Neuronal stem cell (in vitro differentiated cells): ENCODE data around the gene ACYP2.

ENCODE experiments used
- DNase-seq: peaks from one replicate; pipeline ENCODE4 v3.0.0-alpha.2; 2013; ENCODE audit warnings: low spot score
- H2AFZ ChIP-seq: one replicate; pipeline ENCODE4 v1.6.1; 2013; ENCODE audit warnings: mild to moderate bottlenecking, low read length, inconsistent platforms
- H2AK5ac ChIP-seq: 2 replicates; pipeline ENCODE4 v1.6.1; 2013; ENCODE audit warnings: low read depth, mild to moderate bottlenecking, inconsistent platforms, low read length, moderate library complexity, mixed read lengths
- H2BK120ac ChIP-seq: 2 replicates; pipeline ENCODE4 v1.6.1; 2013; ENCODE audit warnings: low read depth, mild to moderate bottlenecking, inconsistent platforms, low read length, moderate library complexity, mixed read lengths
- H2BK12ac ChIP-seq: one replicate; pipeline ENCODE4 v1.6.1; 2013; ENCODE audit warnings: low read length, inconsistent platforms
- H2BK15ac ChIP-seq: 2 replicates; pipeline ENCODE4 v1.6.1; 2013; ENCODE audit warnings: mild to moderate bottlenecking, low read length, inconsistent platforms, mixed read lengths
- H2BK5ac ChIP-seq: one replicate; pipeline ENCODE4 v1.6.1; 2013; ENCODE audit warnings: inconsistent platforms, mild to moderate bottlenecking, low read length, moderate library complexity
- H3K14ac ChIP-seq: one replicate; pipeline ENCODE4 v1.6.1; 2013; ENCODE audit warnings: low read length, inconsistent platforms
- H3K18ac ChIP-seq: 2 replicates; pipeline ENCODE4 v1.6.1; 2013; ENCODE audit warnings: low read length, inconsistent platforms
- H3K23ac ChIP-seq: 2 replicates; pipeline ENCODE4 v1.6.1; 2013; ENCODE audit warnings: low read depth, mild to moderate bottlenecking, mixed read lengths, low read length, inconsistent platforms; ENCODE audit not compliant: poor library complexity
- H3K27ac ChIP-seq: replicated peaks from 3 replicates; pipeline ENCODE4 v1.5.1; 2013; ENCODE audit warnings: low read length, inconsistent platforms
- H3K27me3 ChIP-seq, 3 experiments: 2 replicates each; pipeline ENCODE4 v1.6.1; 2013; ENCODE audit warnings: low read length in 3 of 3, mild to moderate bottlenecking in 2 of 3, inconsistent platforms in 1 of 3, low read depth in 1 of 3, mixed read lengths in 1 of 3, moderate library complexity in 1 of 3; ENCODE audit not compliant: control insufficient read depth in 3 of 3, insufficient read depth in 3 of 3
- H3K36me3 ChIP-seq, 2 donors: replicated peaks in 1 of 2; 2 replicates each; pipeline ENCODE4 v1.6.1; 2013; ENCODE audit warnings: low read length in 2 of 2; ENCODE audit not compliant: control insufficient read depth in 2 of 2, insufficient read depth in 2 of 2
- H3K4ac ChIP-seq: 2 replicates; pipeline ENCODE4 v1.6.1; 2013; ENCODE audit warnings: inconsistent platforms, mild to moderate bottlenecking, low read length, moderate library complexity
- H3K4me1 ChIP-seq, 2 donors: 1 replicate in 1 of 2; 2 replicates in 1 of 2; pipeline ENCODE4 v1.6.1; 2013; ENCODE audit warnings: low read length in 2 of 2, low read depth in 1 of 2; ENCODE audit not compliant: control insufficient read depth in 2 of 2, insufficient read depth in 1 of 2
- H3K4me2 ChIP-seq: one replicate; pipeline ENCODE4 v1.6.1; 2013; ENCODE audit warnings: mild to moderate bottlenecking, low read length, inconsistent platforms; ENCODE audit not compliant: insufficient read depth, poor library complexity, severe bottlenecking
- H3K4me3 ChIP-seq, 2 donors: 2 replicates each; pipeline ENCODE4 v1.5.1; 2013; ENCODE audit warnings: low read length in 2 of 2, mild to moderate bottlenecking in 2 of 2, inconsistent platforms in 1 of 2, moderate library complexity in 1 of 2
- H3K79me1 ChIP-seq: one replicate; pipeline ENCODE4 v1.6.1; 2013; ENCODE audit warnings: low read depth, mild to moderate bottlenecking, inconsistent platforms, low read length, moderate library complexity
- H3K9ac ChIP-seq: one replicate; pipeline ENCODE4 v1.6.1; 2013; ENCODE audit warnings: mild to moderate bottlenecking, low read depth, low read length, inconsistent platforms; ENCODE audit not compliant: poor library complexity
- H3K9me3 ChIP-seq, 2 donors: replicated peaks in 1 of 2; 2 replicates each; pipeline versions ENCODE3 to v1.6.1; 2013; ENCODE audit warnings: low read length in 2 of 2, mild to moderate bottlenecking in 2 of 2, inconsistent platforms in 1 of 2, low read depth in 1 of 2, mixed read lengths in 1 of 2, moderate library complexity in 1 of 2; ENCODE audit not compliant: control insufficient read depth in 2 of 2, insufficient read depth in 1 of 2
- H4K8ac ChIP-seq: one replicate; pipeline ENCODE4 v1.6.1; 2013; ENCODE audit warnings: low read depth, mild to moderate bottlenecking, inconsistent platforms, low read length, moderate library complexity
- H4K91ac ChIP-seq: one replicate; pipeline ENCODE4 v1.6.1; 2013; ENCODE audit warnings: low read length, low read depth, mild to moderate bottlenecking, inconsistent platforms; ENCODE audit not compliant: poor library complexity
- WGBS, 2 donors: extraction: QIAGEN DNeasy Blood & Tissue Kit; methylation state at CpG; one replicate each; pipeline ENCODE4 v1.1.7; 2013; ENCODE audit warnings: missing lambda C conversion rate in 2 of 2, mixed read lengths in 1 of 2; ENCODE audit not compliant: insufficient read length in 2 of 2, insufficient replicate concordance in 1 of 2; ENCODE audit errors: extremely low coverage in 2 of 2; 5-methylcytosine and 5-hydroxymethylcytosine counted together

Gene ACYP2

DNA sequence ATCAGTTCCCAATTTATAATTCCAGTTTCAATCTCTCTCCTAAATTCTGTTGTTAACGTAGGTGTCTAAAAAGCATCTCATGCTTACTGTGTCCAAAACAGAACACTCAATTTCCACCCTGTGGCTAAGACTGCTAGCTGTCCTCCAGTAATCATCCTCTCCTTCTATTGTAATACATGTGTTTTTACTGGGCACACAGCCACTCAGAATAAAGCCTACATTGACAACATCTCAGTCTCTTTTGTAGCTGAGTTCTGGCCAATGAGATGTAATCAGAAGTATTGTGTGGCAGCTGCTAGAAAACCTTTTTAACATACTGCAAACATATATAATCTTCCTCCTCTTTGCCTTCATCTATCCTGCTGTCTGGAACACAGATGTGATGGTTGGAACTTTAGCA, 170.0 kb downstream of the ACYP2 start:
- H3K23ac ChIP-seq: no peak overlapping the region
- no peak overlapping the region for H3K4ac ChIP-seq
- DNase-seq: no peak
- H2AK5ac ChIP-seq: no peak overlapping the region
- H2BK120ac ChIP-seq: no peak overlapping the region
- no peaks in the 10 kb centered on the region for H3K27me3 ChIP-seq
- no peak overlapping the region for H4K91ac ChIP-seq
- no peak overlapping the region for H2BK15ac ChIP-seq
- H2AFZ ChIP-seq: no peak overlapping the region
- no peak overlapping the region for H3K14ac ChIP-seq
- H3K4me1 ChIP-seq: no peaks in the 10 kb centered on the region
- no peak overlapping the region for H3K27ac ChIP-seq
- no peak overlapping the region for H2BK12ac ChIP-seq
- H3K9ac ChIP-seq: no peak overlapping the region
- H4K8ac ChIP-seq: no peak overlapping the region
- no peak overlapping the region for H3K4me3 ChIP-seq
- no peak overlapping the region for H2BK5ac ChIP-seq
- no peaks in the 10 kb centered on the region for H3K79me1 ChIP-seq
- H3K9me3 ChIP-seq: no peaks in the 10 kb centered on the region
- H3K18ac ChIP-seq: no peak overlapping the region
- no peaks in the 10 kb centered on the region for H3K36me3 ChIP-seq
- H3K4me2 ChIP-seq: no peak overlapping the region
- no CpG with 5 or more reads among the region's 1 CpG for WGBS, 2 donors

DNA sequence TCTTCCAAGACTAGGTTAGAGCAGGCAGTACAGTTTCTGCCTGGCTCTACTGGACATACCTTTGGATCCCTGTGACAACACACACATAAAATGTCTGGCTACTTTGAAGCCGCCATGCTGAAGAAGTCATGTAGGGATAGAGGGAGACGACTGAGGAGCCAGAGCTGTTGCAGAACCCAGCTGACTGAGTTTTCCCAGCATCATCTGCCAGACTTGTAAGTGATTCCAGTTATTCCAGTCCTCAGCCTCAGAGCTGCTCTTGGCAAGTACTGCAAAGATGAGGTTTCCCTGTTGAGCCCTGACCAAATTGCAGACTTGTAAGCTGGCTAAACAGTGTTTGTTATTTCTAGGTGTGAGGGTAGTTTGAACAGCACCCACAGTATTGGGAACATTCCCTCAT, 172.1 kb downstream of the ACYP2 start:
- DNase-seq: no peak
- no peaks in the 10 kb centered on the region for H3K36me3 ChIP-seq
- H4K8ac ChIP-seq: no peak overlapping the region
- no peak overlapping the region for H3K14ac ChIP-seq
- no peak overlapping the region for H2BK5ac ChIP-seq
- H3K79me1 ChIP-seq: no peaks in the 10 kb centered on the region
- H3K18ac ChIP-seq: no peak overlapping the region
- no peak overlapping the region for H3K4me2 ChIP-seq
- H2BK120ac ChIP-seq: no peak overlapping the region
- H3K9ac ChIP-seq: no peak overlapping the region
- H3K4me3 ChIP-seq: no peak overlapping the region
- H3K9me3 ChIP-seq: no peaks in the 10 kb centered on the region
- no peak overlapping the region for H2AFZ ChIP-seq
- H3K4ac ChIP-seq: no peak overlapping the region
- no peaks in the 10 kb centered on the region for H3K27me3 ChIP-seq
- H2BK15ac ChIP-seq: no peak overlapping the region
- no peak overlapping the region for H2AK5ac ChIP-seq
- H3K23ac ChIP-seq: no peak overlapping the region
- no peak overlapping the region for H4K91ac ChIP-seq
- no peaks in the 10 kb centered on the region for H3K4me1 ChIP-seq
- H2BK12ac ChIP-seq: no peak overlapping the region
- WGBS, 2 donors: no CpG with 5 or more reads among the region's 2 CpGs
- no peak overlapping the region for H3K27ac ChIP-seq

DNA sequence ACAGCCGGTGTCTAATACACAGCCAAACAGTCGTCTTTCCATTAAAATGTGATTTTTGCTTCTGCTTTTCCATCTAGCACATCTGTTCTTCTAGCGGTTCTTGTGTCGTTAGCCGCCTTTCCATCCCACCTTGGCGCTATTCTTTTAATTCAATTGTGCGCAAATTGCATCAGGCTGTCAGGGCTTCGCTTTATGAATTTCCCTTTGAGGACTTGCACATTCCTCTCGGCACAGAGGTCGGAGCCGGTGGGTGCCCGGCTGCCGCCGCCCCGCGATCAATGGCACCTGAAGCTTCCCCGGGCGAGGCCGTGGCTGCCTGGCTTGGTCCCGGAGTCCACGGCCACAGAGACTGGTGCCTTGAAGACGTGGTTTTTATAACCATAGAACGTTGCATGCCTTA, 174.5 kb downstream of the ACYP2 start:
- WGBS, 2 donors: no CpG with 5 or more reads among the region's 23 CpGs
- no peak for DNase-seq
- Histone ChIP-seq H3K4me2 (no peak overlapping the region), H3K4ac (no peak overlapping the region), H3K9ac (no peak overlapping the region), H3K27me3 (no peaks in the 10 kb centered on the region), H2AFZ (no peak overlapping the region), H2BK5ac (no peak overlapping the region), H3K4me1 (no peaks in the 10 kb centered on the region), H3K79me1 (no peaks in the 10 kb centered on the region), H3K36me3 (no peaks in the 10 kb centered on the region), H3K4me3 (no peak overlapping the region), H3K9me3 (no peaks in the 10 kb centered on the region), H3K23ac (no peak overlapping the region), H4K8ac (no peak overlapping the region), H2BK120ac (no peak overlapping the region), H2BK12ac (no peak overlapping the region), H3K14ac (no peak overlapping the region), H4K91ac (no peak overlapping the region), H2BK15ac (no peak overlapping the region), H2AK5ac (no peak overlapping the region), H3K18ac (no peak overlapping the region), H3K27ac (no peak overlapping the region)

DNA sequence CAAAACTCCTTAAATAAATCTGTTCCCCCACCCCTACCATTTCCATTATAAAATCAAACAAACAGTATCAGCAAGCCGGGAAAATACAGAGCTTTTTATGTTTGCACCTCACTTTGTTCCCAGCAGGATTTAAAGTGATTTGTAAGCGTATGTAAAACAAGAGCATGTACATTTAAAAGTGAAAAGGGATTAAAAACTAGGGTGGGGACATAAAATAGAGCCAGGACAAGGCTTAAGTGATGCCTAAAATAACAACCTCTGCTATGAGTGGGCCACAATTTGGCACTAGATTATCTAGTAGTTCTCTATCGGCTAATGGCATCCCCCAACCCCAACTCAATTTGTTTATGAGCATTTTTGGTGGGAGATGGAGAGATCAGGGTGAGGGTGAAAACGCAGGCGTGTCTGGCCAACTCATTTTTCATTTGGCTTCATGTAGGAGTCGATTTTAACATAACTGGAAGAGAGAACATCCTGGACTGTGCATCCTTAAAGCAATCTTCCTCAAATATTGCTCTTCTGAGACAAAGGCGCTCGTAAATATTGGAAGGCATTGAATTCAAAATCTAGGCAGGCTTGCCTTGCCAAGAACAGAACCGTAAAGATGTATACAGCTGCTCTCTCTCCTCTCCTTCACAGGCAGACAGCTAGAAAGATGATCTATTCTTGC, 175.1 kb downstream of the ACYP2 start:
- Histone ChIP-seq H3K4ac (no peak overlapping the region), H3K18ac (no peak overlapping the region), H3K4me1 (no peaks in the 10 kb centered on the region), H2AK5ac (no peak overlapping the region), H3K14ac (no peak overlapping the region), H2BK120ac (no peak overlapping the region), H3K27me3 (no peaks in the 10 kb centered on the region), H3K9ac (no peak overlapping the region), H3K27ac (no peak overlapping the region), H3K36me3 (no peaks in the 10 kb centered on the region), H2BK5ac (no peak overlapping the region), H3K4me2 (no peak overlapping the region), H3K9me3 (no peaks in the 10 kb centered on the region), H2BK12ac (no peak overlapping the region), H3K4me3 (no peak overlapping the region), H3K79me1 (no peaks in the 10 kb centered on the region), H4K8ac (no peak overlapping the region), H2AFZ (no peak overlapping the region), H4K91ac (no peak overlapping the region), H3K23ac (no peak overlapping the region), H2BK15ac (no peak overlapping the region)
- WGBS, 2 donors: no CpG with 5 or more reads among the region's 9 CpGs
- DNase-seq: no peak
